H1 (cell line): ENCODE data around the gene PSMC2. TPM values are rescaled to one million over a fixed set of nuclear protein-coding genes. Genes with fewer than 3 reads are reported as not detected.

ENCODE experiments used
- CTCF ChIA-PET: fragments of 300-600 bp; sonication (Branson Sonifier 250); formaldehyde crosslinking; loops from one replicate; lab custom pipeline; 2021; ENCODE audit not compliant: partially characterized antibody; lab: Charles Lee
- POLR2A ChIA-PET: fragments of 300-600 bp; sonication (Branson Sonifier 250); formaldehyde crosslinking; loops from one replicate; lab custom pipeline; 2021; ENCODE audit warnings: inconsistent platforms; ENCODE audit not compliant: partially characterized antibody; lab: Charles Lee
- DNase-seq, 2 experiments: peaks; one replicate each; pipeline versions ENCODE4 v3.0.0 to v3.0.0-alpha.2; 2010 to 2022; ENCODE audit warnings: low spot score in 2 of 2, low read depth in 1 of 2, mixed read lengths in 1 of 2
- FAIRE-seq: peaks from 2 replicates; lab custom pipeline; 2011; peaks lifted over from hg19 to GRCh38; lab: Jason Lieb, UNC
- H2AFZ ChIP-seq: 2 replicates; pipeline ENCODE4 v1.8.1; 2012; ENCODE audit warnings: low read length, inconsistent platforms
- H2AK5ac ChIP-seq: 2 replicates; pipeline ENCODE4 v1.6.1; 2013; ENCODE audit warnings: low read depth, low read length
- H2BK120ac ChIP-seq: replicated peaks from 2 replicates; pipeline ENCODE3; 2013; ENCODE audit warnings: low read depth, low read length, inconsistent platforms
- H2BK12ac ChIP-seq: 2 replicates; pipeline ENCODE4 v1.6.1; 2013; ENCODE audit warnings: low read depth, low read length
- H2BK15ac ChIP-seq: 2 replicates; pipeline ENCODE4 v1.6.1; 2013; ENCODE audit warnings: low read length
- H2BK20ac ChIP-seq: 2 replicates; pipeline ENCODE4 v1.6.1; 2013; ENCODE audit warnings: low read length
- H2BK5ac ChIP-seq: 2 replicates; pipeline ENCODE4 v1.6.1; 2013; ENCODE audit warnings: low read depth, low read length
- H3K14ac ChIP-seq: 2 replicates; pipeline ENCODE4 v1.6.1; 2013; ENCODE audit warnings: inconsistent platforms; ENCODE audit not compliant: insufficient read length
- H3K18ac ChIP-seq: 2 replicates; pipeline ENCODE4 v1.6.1; 2013; ENCODE audit warnings: low read length; ENCODE audit errors: extremely low read depth
- H3K23ac ChIP-seq: 2 replicates; pipeline ENCODE4 v1.6.1; 2013; ENCODE audit warnings: inconsistent platforms; ENCODE audit not compliant: insufficient read length
- H3K23me2 ChIP-seq: 2 replicates; pipeline ENCODE4 v1.6.1; 2013; ENCODE audit warnings: low read depth, low read length
- H3K27ac ChIP-seq: 2 replicates; pipeline ENCODE4 v1.6.1; 2011; ENCODE audit warnings: low read depth, low read length, inconsistent platforms
- H3K27me3 ChIP-seq, 4 experiments: replicated peaks in 1 of 4; 1 replicate in 1 of 4; 2 replicates in 3 of 4; pipeline versions ENCODE4 v1.6.1 to v1.8.1; 2011 to 2013; ENCODE audit warnings: low read length in 3 of 4, mild to moderate bottlenecking in 3 of 4, inconsistent platforms in 2 of 4, mixed read lengths in 2 of 4, moderate library complexity in 1 of 4; ENCODE audit not compliant: control insufficient read depth in 3 of 4, insufficient read depth in 3 of 4; ENCODE audit errors: extremely low read depth in 1 of 4
- H3K36me3 ChIP-seq, 4 experiments: 2 replicates each; pipeline versions ENCODE4 v1.6.1 to v1.8.1; 2011 to 2013; ENCODE audit warnings: mild to moderate bottlenecking in 4 of 4, low read length in 3 of 4, moderate library complexity in 2 of 4, control low read depth in 1 of 4, inconsistent platforms in 1 of 4; ENCODE audit not compliant: insufficient read depth in 4 of 4, control insufficient read depth in 2 of 4
- H3K4ac ChIP-seq: replicated peaks from 2 replicates; pipeline ENCODE3; 2013; ENCODE audit warnings: low read length, low read depth, mixed read lengths, inconsistent platforms; ENCODE audit not compliant: insufficient read length
- H3K4me1 ChIP-seq, 4 experiments: replicated peaks in 1 of 4; 1 replicate in 1 of 4; 2 replicates in 3 of 4; pipeline versions ENCODE4 v1.6.1 to v1.8.1; 2011 to 2013; ENCODE audit warnings: low read length in 3 of 4, inconsistent platforms in 2 of 4, mixed read lengths in 1 of 4; ENCODE audit not compliant: insufficient read depth in 4 of 4, control insufficient read depth in 3 of 4
- H3K4me2 ChIP-seq, 2 experiments: 2 replicates each; pipeline versions ENCODE4 v1.6.1 to v1.8.1; 2011 to 2013; ENCODE audit warnings: low read depth in 2 of 2, low read length in 2 of 2, control low read depth in 1 of 2, inconsistent platforms in 1 of 2, mild to moderate bottlenecking in 1 of 2; ENCODE audit not compliant: insufficient read depth in 1 of 2
- H3K4me3 ChIP-seq, 4 experiments: fragments of 200-600, 300-600 bp in 1 of 4; sonication (generic), shearing (Covaris generic), sonication (Bioruptor Twin) in 1 of 4; 2 replicates each; pipeline versions ENCODE4 v1.5.1 to v1.8.1; 2011 to 2016; ENCODE audit warnings: low read length in 4 of 4, low read depth in 3 of 4, control low read depth in 2 of 4, inconsistent platforms in 2 of 4, mild to moderate bottlenecking in 2 of 4, mixed read lengths in 1 of 4, moderate library complexity in 1 of 4; ENCODE audit not compliant: insufficient read depth in 2 of 4; ENCODE audit errors: extremely low read depth in 1 of 4
- H3K56ac ChIP-seq: replicated peaks from 2 replicates; pipeline ENCODE3; 2013; ENCODE audit warnings: low read depth, mild to moderate bottlenecking, mixed read lengths, low read length, inconsistent platforms; ENCODE audit not compliant: insufficient read length
- H3K79me1 ChIP-seq: 2 replicates; pipeline ENCODE4 v1.6.1; 2013; ENCODE audit warnings: low read depth, low read length, control low read depth
- H3K79me2 ChIP-seq, 2 experiments: 2 replicates each; pipeline versions ENCODE4 v1.6.1 to v1.8.1; 2012 to 2013; ENCODE audit warnings: low read length in 2 of 2, mild to moderate bottlenecking in 2 of 2, inconsistent platforms in 1 of 2; ENCODE audit not compliant: insufficient read depth in 2 of 2, control insufficient read depth in 1 of 2
- H3K9ac ChIP-seq, 4 experiments: replicated peaks in 1 of 4; 1 replicate in 1 of 4; 2 replicates in 3 of 4; pipeline versions ENCODE4 v1.6.1 to v1.8.1; 2011 to 2013; ENCODE audit warnings: low read depth in 3 of 4, low read length in 3 of 4, control low read depth in 2 of 4, mild to moderate bottlenecking in 2 of 4, moderate library complexity in 2 of 4, inconsistent platforms in 1 of 4; ENCODE audit errors: extremely low read depth in 1 of 4
- H3K9me3 ChIP-seq, 2 experiments: 2 replicates each; pipeline versions ENCODE4 v1.6.1 to v1.8.1; 2012 to 2013; ENCODE audit warnings: mild to moderate bottlenecking in 2 of 2, moderate library complexity in 2 of 2, control low read depth in 1 of 2, inconsistent platforms in 1 of 2, low read depth in 1 of 2, low read length in 1 of 2, mixed read lengths in 1 of 2; ENCODE audit not compliant: insufficient read depth in 2 of 2
- H4K20me1 ChIP-seq, 2 experiments: replicated peaks in 1 of 2; 2 replicates each; pipeline versions ENCODE3 to v1.8.1; 2011 to 2013; ENCODE audit warnings: inconsistent platforms in 2 of 2, low read length in 2 of 2, mild to moderate bottlenecking in 1 of 2; ENCODE audit not compliant: insufficient read depth in 2 of 2, control insufficient read depth in 1 of 2
- H4K5ac ChIP-seq: 2 replicates; pipeline ENCODE4 v1.6.1; 2013; ENCODE audit warnings: low read length, low read depth, mixed read lengths, inconsistent platforms; ENCODE audit not compliant: insufficient read length
- H4K8ac ChIP-seq: 2 replicates; pipeline ENCODE4 v1.8.0; 2013; ENCODE audit warnings: mild to moderate bottlenecking, moderate library complexity, low read length, inconsistent platforms; ENCODE audit not compliant: insufficient read depth; ENCODE audit errors: extremely low read depth
- H4K91ac ChIP-seq: replicated peaks from 2 replicates; pipeline ENCODE3; 2013; ENCODE audit warnings: low read length, mixed read lengths, inconsistent platforms; ENCODE audit not compliant: insufficient read length
- CTCF ChIP-seq, 3 experiments: IDR thresholded peaks; 1 replicate in 2 of 3; 2 replicates in 1 of 3; pipeline versions ENCODE4 v1.5.1 to v1.6.1; 2011; ENCODE audit warnings: low read length in 3 of 3, mild to moderate bottlenecking in 3 of 3, inconsistent platforms in 2 of 3, low read depth in 1 of 3, moderate library complexity in 1 of 3; ENCODE audit not compliant: insufficient read depth in 1 of 3; ENCODE audit errors: control extremely low read depth in 1 of 3
- MAX ChIP-seq: IDR thresholded peaks from 2 replicates; pipeline ENCODE4 v1.6.1; 2012; ENCODE audit warnings: inconsistent platforms
- NRF1 ChIP-seq: IDR thresholded peaks from 2 replicates; pipeline ENCODE4 v1.6.1; 2011; ENCODE audit warnings: mild to moderate bottlenecking, low read depth, low read length, improper control_type of control experiment
- SIN3A ChIP-seq, 2 experiments: IDR thresholded peaks in 1 of 2; conservative IDR thresholded peaks in 1 of 2; 2 replicates each; pipeline ENCODE4 v1.6.1; 2011 to 2012; ENCODE audit warnings: low read length in 2 of 2, improper control_type of control experiment in 1 of 2, low read depth in 1 of 2, mild to moderate bottlenecking in 1 of 2
- SUZ12 ChIP-seq: fragments of 200-600 bp; sonication (generic); IDR thresholded peaks from 2 replicates; pipeline ENCODE4 v1.6.1; 2012; ENCODE audit warnings: mild to moderate bottlenecking, inconsistent platforms, low read length, moderate library complexity, mixed read lengths
- polyA plus RNA-seq, 7 experiments: library from polyadenylated mRNA; depleted of rRNA in 3 of 7; stranded (reverse) in 5 of 7; unstranded in 2 of 7; fragments of >200 nt in 5 of 7; fragments of 200-250 nt in 2 of 7; gene quantifications; 1 replicate in 5 of 7; 2 replicates in 1 of 7; 4 replicates in 1 of 7; pipeline versions ENCODE4 v1.2.1 to v1.2.3, GENCODE V29; 2011 to 2013; ENCODE audit warnings: missing spikeins in 2 of 7, mixed read lengths in 2 of 7
- total RNA-seq: library from RNA; stranded (reverse); fragmentation: NEBNext Ultra II Directional; extraction: Animal tissue kit (Norgen Biotek cat#: 25700); gene quantifications from 2 replicates; pipeline ENCODE4 v1.2.1, GENCODE V29; 2021

Gene PSMC2
- total and polyA plus RNA-seq, 2 of the 8 experiments (the other 6 are each of a cell fraction or from before 2014, with no cell fraction given) = 80.9 to 141 TPM

GRCh38 chr7:103317009-103317408 lies 30.4 kb upstream of the PSMC2 start:
- Histone ChIP-seq H2BK120ac (no peak overlapping the region), H2AK5ac (no peak overlapping the region), H3K56ac (no peak overlapping the region), H2BK15ac (no peak overlapping the region), H3K36me3 (peaks cover 24 to 91% (median 74%) of the 10 kb centered on the region in 4 experiments), H3K23me2 (no peaks in the 10 kb centered on the region), H3K9me3 (no peaks in the 10 kb centered on the region), H4K8ac (no peak overlapping the region), H3K79me1 (no peaks in the 10 kb centered on the region), H3K23ac (no peak overlapping the region), H2BK12ac (no peak overlapping the region), H3K14ac (no peak overlapping the region), H3K9ac (no peak overlapping the region), H2BK5ac (no peak overlapping the region), H3K4me2 (no peak overlapping the region), H4K20me1 (peaks cover 2 to 4% of the 10 kb centered on the region in 2 experiments), H2BK20ac (no peak overlapping the region), H3K27me3 (no peaks in the 10 kb centered on the region), H3K4me3 (no peak overlapping the region), H4K91ac (no peak overlapping the region)
- ChIA-PET POLR2A (interaction anchor here (1.0 to 2.2 kb wide), 4 partner anchors 9 to 22 kb away, joined by 3 to 5 read pairs (median 5); no protein-coding TSS in a partner anchor), CTCF (interaction anchor here (0.9 to 1.2 kb wide), 2 partner anchors 9 to 10 kb away, joined by 3 to 4 read pairs; no protein-coding TSS in a partner anchor)
- FAIRE-seq (no peak), DNase-seq (no peak)
- TF ChIP-seq CTCF (IDR thresholded peaks at IDR 0.05; ENCODE audit: control extremely low read depth in 1 of 3, insufficient read depth in 1 of 3, low read depth in 1 of 3, low read length in 3 of 3) = no peak
- TF ChIP-seq MAX = no peak
- no peak for TF ChIP-seq SIN3A (conservative IDR thresholded peaks at IDR 0.05 in 1 of 2, IDR thresholded peaks at IDR 0.05 in 1 of 2; ENCODE audit: low read depth in 1 of 2, low read length in 2 of 2)
- no peak for TF ChIP-seq NRF1
- TF ChIP-seq SUZ12 = no peak
- TF ChIP-seq, all 59 proteins: peak for 0
- Histone ChIP-seq H3K4ac (no peak overlapping the region), H4K5ac (no peak overlapping the region), H3K27ac (no peak overlapping the region), H2AFZ (no peak overlapping the region), H3K4me1 (no peaks in the 10 kb centered on the region), H3K18ac (no peak overlapping the region), H3K79me2 (no peaks in the 10 kb centered on the region)
